H1 (cell line): ENCODE measurements around the gene TNS2.

Source experiments
- CHD2 ChIP-seq: IDR thresholded peaks from 2 replicates; pipeline ENCODE4 v1.6.1; 2012; ENCODE audit warnings: low read length, improper control_type of control experiment
- GABPA ChIP-seq: IDR thresholded peaks from 2 replicates; pipeline ENCODE4 v1.6.1; 2011; ENCODE audit warnings: mild to moderate bottlenecking, low read length, moderate library complexity, borderline replicate concordance; ENCODE audit not compliant: insufficient read depth
- GTF2F1 ChIP-seq: IDR thresholded peaks from 2 replicates; pipeline ENCODE4 v1.6.1; 2012; ENCODE audit warnings: low read depth, low read length, improper control_type of control experiment, borderline replicate concordance
- HDAC6 ChIP-seq: IDR thresholded peaks from one replicate; pipeline ENCODE4 v1.7.1; 2012; ENCODE audit warnings: low read depth, mild to moderate bottlenecking, inconsistent platforms, low read length, moderate library complexity
- JUN ChIP-seq: IDR thresholded peaks from 2 replicates; pipeline ENCODE4 v1.6.1; 2011; ENCODE audit warnings: low read depth, mild to moderate bottlenecking, improper control_type of control experiment, low read length
- RAD21 ChIP-seq, 2 experiments: IDR thresholded peaks in 1 of 2; conservative IDR thresholded peaks in 1 of 2; 2 replicates each; pipeline ENCODE4 v1.6.1; 2011; ENCODE audit warnings: low read depth in 2 of 2, low read length in 2 of 2, improper control_type of control experiment in 1 of 2, inconsistent platforms in 1 of 2, mild to moderate bottlenecking in 1 of 2, moderate library complexity in 1 of 2
- RFX5 ChIP-seq: IDR thresholded peaks from 2 replicates; pipeline ENCODE4 v1.6.1; 2011; ENCODE audit warnings: low read depth, low read length, improper control_type of control experiment, borderline replicate concordance
- SRF ChIP-seq: IDR thresholded peaks from 2 replicates; pipeline ENCODE4 v1.6.1; 2011; ENCODE audit warnings: mild to moderate bottlenecking, low read depth, low read length, moderate library complexity
- TAF1 ChIP-seq: IDR thresholded peaks from 2 replicates; pipeline ENCODE4 v1.6.1; 2011; ENCODE audit warnings: mild to moderate bottlenecking, low read depth, low read length
- TCF12 ChIP-seq: IDR thresholded peaks from 2 replicates; pipeline ENCODE4 v1.6.1; 2011; ENCODE audit warnings: low read depth, mild to moderate bottlenecking, low read length
- ZNF274 ChIP-seq: IDR thresholded peaks from 2 replicates; pipeline ENCODE4 v1.7.0; 2012; ENCODE audit warnings: low read length, borderline replicate concordance; ENCODE audit errors: extremely low read depth
- TF ChIP-seq, protein P1 (sequence below), 3 experiments: IDR thresholded peaks; 1 replicate in 2 of 3; 2 replicates in 1 of 3; pipeline versions ENCODE4 v1.5.1 to v1.6.1; 2011; ENCODE audit warnings: low read length in 3 of 3, mild to moderate bottlenecking in 3 of 3, inconsistent platforms in 2 of 3, low read depth in 1 of 3, moderate library complexity in 1 of 3; ENCODE audit not compliant: insufficient read depth in 1 of 3; ENCODE audit errors: control extremely low read depth in 1 of 3

DNA sequence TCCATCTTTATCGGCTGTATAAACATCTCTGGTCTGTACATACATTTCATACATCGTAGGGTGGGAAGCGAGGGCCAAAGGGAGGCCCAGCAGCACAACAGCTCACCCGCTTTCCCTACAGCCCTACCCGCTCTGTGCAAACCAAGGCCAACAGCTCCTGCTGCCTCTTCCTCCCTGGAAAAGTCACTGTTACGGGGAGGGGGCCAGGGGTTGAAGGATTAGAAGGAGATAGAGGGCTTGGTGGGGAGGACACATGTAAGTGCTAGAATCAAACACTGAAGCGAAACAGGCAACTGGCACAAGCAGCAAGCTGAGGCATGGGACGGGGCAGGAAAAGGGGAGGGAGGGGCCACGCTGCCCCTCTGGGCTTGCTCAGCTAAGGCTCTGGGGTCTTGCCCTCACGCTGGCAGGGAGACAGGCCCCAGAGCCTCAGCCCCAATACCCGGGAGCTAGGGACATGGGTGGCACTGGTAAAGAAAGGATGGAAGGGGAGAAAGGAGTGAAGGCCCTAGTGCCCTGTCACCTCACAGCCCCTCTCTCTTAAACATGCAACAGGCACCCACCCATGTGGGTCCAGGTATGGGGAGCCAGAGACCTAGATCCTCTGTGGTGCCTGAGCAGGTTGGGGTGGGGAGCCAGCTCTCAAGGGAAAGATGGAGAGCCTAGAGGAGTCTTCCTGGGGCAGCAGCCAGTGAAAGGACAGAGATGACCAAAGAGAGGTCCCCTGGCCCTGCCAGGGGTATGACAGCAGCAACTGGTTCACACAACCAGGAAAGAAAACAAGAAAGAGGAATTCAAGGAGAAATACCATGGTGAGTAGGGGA lies 15.0 kb downstream of the TNS2 start:
- TF ChIP-seq, protein P1, sequence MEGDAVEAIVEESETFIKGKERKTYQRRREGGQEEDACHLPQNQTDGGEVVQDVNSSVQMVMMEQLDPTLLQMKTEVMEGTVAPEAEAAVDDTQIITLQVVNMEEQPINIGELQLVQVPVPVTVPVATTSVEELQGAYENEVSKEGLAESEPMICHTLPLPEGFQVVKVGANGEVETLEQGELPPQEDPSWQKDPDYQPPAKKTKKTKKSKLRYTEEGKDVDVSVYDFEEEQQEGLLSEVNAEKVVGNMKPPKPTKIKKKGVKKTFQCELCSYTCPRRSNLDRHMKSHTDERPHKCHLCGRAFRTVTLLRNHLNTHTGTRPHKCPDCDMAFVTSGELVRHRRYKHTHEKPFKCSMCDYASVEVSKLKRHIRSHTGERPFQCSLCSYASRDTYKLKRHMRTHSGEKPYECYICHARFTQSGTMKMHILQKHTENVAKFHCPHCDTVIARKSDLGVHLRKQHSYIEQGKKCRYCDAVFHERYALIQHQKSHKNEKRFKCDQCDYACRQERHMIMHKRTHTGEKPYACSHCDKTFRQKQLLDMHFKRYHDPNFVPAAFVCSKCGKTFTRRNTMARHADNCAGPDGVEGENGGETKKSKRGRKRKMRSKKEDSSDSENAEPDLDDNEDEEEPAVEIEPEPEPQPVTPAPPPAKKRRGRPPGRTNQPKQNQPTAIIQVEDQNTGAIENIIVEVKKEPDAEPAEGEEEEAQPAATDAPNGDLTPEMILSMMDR (IDR thresholded peaks at IDR 0.05; ENCODE audit: control extremely low read depth in 1 of 3, insufficient read depth in 1 of 3, low read depth in 1 of 3, low read length in 3 of 3), result no peak
- TF ChIP-seq GABPA, result no peak
- no peak for TF ChIP-seq TAF1
- no peak for TF ChIP-seq HDAC6
- no peak for TF ChIP-seq RAD21 (IDR thresholded peaks at IDR 0.05 in 1 of 2, conservative IDR thresholded peaks at IDR 0.05 in 1 of 2; ENCODE audit: low read depth in 2 of 2, low read length in 2 of 2)
- no peak for TF ChIP-seq CHD2
- TF ChIP-seq RFX5, result no peak
- no peak for TF ChIP-seq SRF
- TF ChIP-seq ZNF274, result no peak
- no peak for TF ChIP-seq TCF12
- no peak for TF ChIP-seq GTF2F1
- no peak for TF ChIP-seq JUN
